CD1c-positive myeloid dendritic cell (primary cell): Measurements from ENCODE around the gene FHL2.

Experiments used
- DNase-seq: peaks from one replicate; pipeline ENCODE4 v3.0.0-alpha.2; 2016; ENCODE audit errors: extremely low spot score

The FHL2 gene

GRCh38 chr2:105315314-105315713 lies 83.5 kb downstream of the FHL2 start:
- DNase-seq, result no peak

- DNase-seq, result peak; percentile 43
Measured at GRCh38 chr2:105313877-105314276, 85.0 kb downstream of the FHL2 start.
